ENCODE measurements around the gene P2RX4. TPM values are rescaled to one million over a fixed set of nuclear protein-coding genes. Genes with fewer than 3 reads are reported as not detected.
"Not testable (repeated sequence)": the region's sequence is repeated elsewhere in the genome, so short reads cannot be mapped to it uniquely, and the experiment has no call there.

P2RX4 gene
- 10 to 100 TPM; 62.7 to 98.5 (median 79.5) TPM for total RNA-seq

GRCh38 chr12:121209624-121210572 is at the start of gene P2RX4:
P2RX4 (plus strand) TSS chr12:121210129; CDS start chr12:121210165, 36 bp downstream.
- peak; percentile 87 to 89 for TF ChIP-seq POLR2AphosphoS5 (IDR thresholded peaks at IDR 0.05)
- peak; percentile 68 to 99 (median 88) for TF ChIP-seq POLR2A (IDR thresholded peaks at IDR 0.05)
- peak in 5 of 6 experiments; percentile 21 to 48 (median 31) for TF ChIP-seq CTCF (IDR thresholded peaks at IDR 0.05)
- TF ChIP-seq EP300 (IDR thresholded peaks at IDR 0.05) = no peak
- Histone ChIP-seq H3K27me3 (no peaks in the 10 kb centered on the region), H3K9me3 (no peaks in the 10 kb centered on the region), H3K4me1 (peaks cover 6 to 33% (median 22%) of the 10 kb centered on the region in 4 donors), H3K27ac (peak within 1 kb of the TSS; percentile 86 to 95 (median 92)), H3K36me3 (no peaks in the 10 kb centered on the region), H3K4me3 (peak within 1 kb of the TSS; percentile 54 to 82 (median 75))
- 19 to 28% methylated on average over 26 to 44 of the region's 97 CpGs for WGBS, 2 donors
- peak; percentile 92 to 93 for ATAC-seq (ENCODE audit: low FRiP score in 2 of 2)
- DNase-seq = peak; percentile 89 to 97

- TF ChIP-seq EP300 (IDR thresholded peaks at IDR 0.05) = no peak
- no peak for TF ChIP-seq POLR2AphosphoS5 (IDR thresholded peaks at IDR 0.05)
- no peak for TF ChIP-seq CTCF (IDR thresholded peaks at IDR 0.05)
- TF ChIP-seq POLR2A (IDR thresholded peaks at IDR 0.05) = no peak
- H3K36me3 ChIP-seq = peaks cover 0 to 34% (median 6%) of the 10 kb centered on the region in 4 donors
- H3K4me1 ChIP-seq = no peaks in the 10 kb centered on the region
- no peak for ATAC-seq (ENCODE audit: low FRiP score in 2 of 2)
- no peak overlapping the region for H3K4me3 ChIP-seq
- H3K27ac ChIP-seq = no peak overlapping the region
- H3K27me3 ChIP-seq = no peaks in the 10 kb centered on the region
- H3K9me3 ChIP-seq = peaks cover 0 to 7% (median 5%) of the 10 kb centered on the region in 4 donors
- WGBS, 2 donors = 89 to 96% methylated on average over 5 to 10 of the region's 10 CpGs
- peak in 1 of 2 donors; percentile 32 for DNase-seq
Observed at GRCh38 chr12:121162384-121162783, 47.5 kb upstream of the P2RX4 start.

- Histone ChIP-seq H3K27ac (no peak overlapping the region), H3K4me1 (no peaks in the 10 kb centered on the region), H3K27me3 (no peaks in the 10 kb centered on the region), H3K36me3 (peaks cover 0 to 34% (median 6%) of the 10 kb centered on the region in 4 donors), H3K9me3 (peaks cover 0 to 5% (median 3%) of the 10 kb centered on the region in 4 donors), H3K4me3 (no peak overlapping the region)
- TF ChIP-seq CTCF (IDR thresholded peaks at IDR 0.05) (no peak), POLR2A (IDR thresholded peaks at IDR 0.05) (no peak), POLR2AphosphoS5 (IDR thresholded peaks at IDR 0.05) (no peak), EP300 (IDR thresholded peaks at IDR 0.05) (no peak)
- no peak for DNase-seq
- ATAC-seq (ENCODE audit: low FRiP score in 2 of 2) = no peak
- WGBS, 2 donors = 57 to 95% methylated on average over 2 of the region's 2 CpGs
Observed at GRCh38 chr12:121162985-121163384, 46.9 kb upstream of the P2RX4 start.

GRCh38 chr12:121164839-121165238 is 45.1 kb upstream of the P2RX4 start:
- H3K27me3 ChIP-seq; H3K4me1 ChIP-seq; H3K9me3 ChIP-seq; H3K27ac ChIP-seq; H3K4me3 ChIP-seq; DNase-seq; ATAC-seq (ENCODE audit: low FRiP score in 2 of 2): not testable (repeated sequence)
- 90 to 94% methylated on average over 6 of the region's 6 CpGs for WGBS, 2 donors
- peaks cover 0 to 39% (median 6%) of the 10 kb centered on the region in 4 donors for H3K36me3 ChIP-seq

- no peak for ATAC-seq (ENCODE audit: low FRiP score in 2 of 2)
- TF ChIP-seq CTCF (IDR thresholded peaks at IDR 0.05) (no peak), EP300 (IDR thresholded peaks at IDR 0.05) (no peak), POLR2A (IDR thresholded peaks at IDR 0.05) (no peak), POLR2AphosphoS5 (IDR thresholded peaks at IDR 0.05) (no peak)
- 94 to 96% methylated on average over 7 to 9 of the region's 9 CpGs for WGBS, 2 donors
Observed at GRCh38 chr12:121165316-121165715, 44.6 kb upstream of the P2RX4 start.

More at GRCh38 chr12:121165316-121165715, 44.6 kb upstream of the P2RX4 start:
- no peak for DNase-seq
- Histone ChIP-seq H3K36me3 (peaks cover 0 to 39% (median 6%) of the 10 kb centered on the region in 4 donors), H3K27ac (no peak overlapping the region), H3K9me3 (no peaks in the 10 kb centered on the region), H3K4me3 (no peak overlapping the region), H3K4me1 (no peaks in the 10 kb centered on the region), H3K27me3 (no peaks in the 10 kb centered on the region)

Measured in upper lobe of left lung (tissue), 6 donors.